Measurements from ENCODE around the gene USP3.

Gene USP3

GRCh38 chr15:63494408-63494807, 10.0 kb upstream of the USP3 start:
- TF ChIP-seq ZFP3 (CRISPR knock-in tag; IDR thresholded peaks at IDR 0.05) (no peak), CSRNP3 (CRISPR knock-in tag; IDR thresholded peaks at IDR 0.05) (no peak), ZNF8 (CRISPR knock-in tag; IDR thresholded peaks at IDR 0.05) (no peak), RARB (CRISPR knock-in tag; IDR thresholded peaks at IDR 0.05) (no peak), TSHZ2 (CRISPR knock-in tag; IDR thresholded peaks at IDR 0.05) (no peak), TOX (CRISPR knock-in tag; IDR thresholded peaks at IDR 0.05; ENCODE audit: borderline replicate concordance) (no peak), ZNF565 (CRISPR knock-in tag; conservative IDR thresholded peaks at IDR 0.05; ENCODE audit: low read depth) (no peak), SNAI2 (CRISPR knock-in tag; IDR thresholded peaks at IDR 0.05) (no peak), ZFP30 (CRISPR knock-in tag; IDR thresholded peaks at IDR 0.05) (no peak), ZNF70 (CRISPR knock-in tag; IDR thresholded peaks at IDR 0.05) (no peak), BACH2 (CRISPR knock-in tag; IDR thresholded peaks at IDR 0.05; ENCODE audit: borderline replicate concordance) (no peak), PPARA (CRISPR knock-in tag; IDR thresholded peaks at IDR 0.05; ENCODE audit: borderline replicate concordance) (no peak), CREB5 (CRISPR knock-in tag; IDR thresholded peaks at IDR 0.05; ENCODE audit: low read depth) (no peak), CSDC2 (CRISPR knock-in tag; IDR thresholded peaks at IDR 0.05) (no peak), ARNTL (CRISPR knock-in tag; IDR thresholded peaks at IDR 0.05; ENCODE audit: borderline replicate concordance, low read depth) (no peak), ESRRG (CRISPR knock-in tag; IDR thresholded peaks at IDR 0.05) (no peak), POU6F1 (CRISPR knock-in tag; IDR thresholded peaks at IDR 0.05; ENCODE audit: borderline replicate concordance, low read depth) (no peak)
- no peak for ATAC-seq

GRCh38 chr15:63495343-63495742, 9.1 kb upstream of the USP3 start:
- no peak for ATAC-seq
- no peak for TF ChIP-seq PATZ1 (CRISPR knock-in tag; IDR thresholded peaks at IDR 0.05; ENCODE audit: borderline replicate concordance)
- TF ChIP-seq ZNF70 (CRISPR knock-in tag; IDR thresholded peaks at IDR 0.05) = no peak
- no peak for TF ChIP-seq ISL1 (CRISPR knock-in tag; IDR thresholded peaks at IDR 0.05)
- no peak for TF ChIP-seq ZNF565 (CRISPR knock-in tag; conservative IDR thresholded peaks at IDR 0.05; ENCODE audit: low read depth)
- TF ChIP-seq PPARA (CRISPR knock-in tag; IDR thresholded peaks at IDR 0.05; ENCODE audit: borderline replicate concordance) = no peak
- TF ChIP-seq POU6F1 (CRISPR knock-in tag; IDR thresholded peaks at IDR 0.05; ENCODE audit: borderline replicate concordance, low read depth) = no peak
- TF ChIP-seq ZFP3 (CRISPR knock-in tag; IDR thresholded peaks at IDR 0.05) = no peak
- TF ChIP-seq CREB5 (CRISPR knock-in tag; IDR thresholded peaks at IDR 0.05; ENCODE audit: low read depth) = no peak
- no peak for TF ChIP-seq TCF4 (CRISPR knock-in tag; IDR thresholded peaks at IDR 0.05; ENCODE audit: borderline replicate concordance)
- TF ChIP-seq ARNTL (CRISPR knock-in tag; IDR thresholded peaks at IDR 0.05; ENCODE audit: borderline replicate concordance, low read depth) = no peak
- TF ChIP-seq ZC3H10 (CRISPR knock-in tag; IDR thresholded peaks at IDR 0.05) = no peak
- no peak for TF ChIP-seq ESRRG (CRISPR knock-in tag; IDR thresholded peaks at IDR 0.05)
- TF ChIP-seq TOX (CRISPR knock-in tag; IDR thresholded peaks at IDR 0.05; ENCODE audit: borderline replicate concordance) = no peak
- TF ChIP-seq RARB (CRISPR knock-in tag; IDR thresholded peaks at IDR 0.05) = no peak
- no peak for TF ChIP-seq ZFP30 (CRISPR knock-in tag; IDR thresholded peaks at IDR 0.05)
- no peak for TF ChIP-seq BACH2 (CRISPR knock-in tag; IDR thresholded peaks at IDR 0.05; ENCODE audit: borderline replicate concordance)
- TF ChIP-seq CSRNP3 (CRISPR knock-in tag; IDR thresholded peaks at IDR 0.05) = no peak
- no peak for TF ChIP-seq TSHZ2 (CRISPR knock-in tag; IDR thresholded peaks at IDR 0.05)

Measured in SK-N-SH treated with all-trans-retinoic acid at 6 μM for 48 hours (cell line).